Ishikawa (cell line): Measurements from ENCODE around the gene KCNC3.

Experiments used
- CEBPB ChIP-seq: IDR thresholded peaks from 2 replicates; pipeline ENCODE4 v1.6.1; 2012
- CREB1 ChIP-seq: IDR thresholded peaks from 2 replicates; pipeline ENCODE4 v1.6.1; 2012; ENCODE audit warnings: low read depth
- EGR1 ChIP-seq: IDR thresholded peaks from 2 replicates; pipeline ENCODE4 v1.6.1; 2012
- EP300 ChIP-seq: IDR thresholded peaks from 2 replicates; pipeline ENCODE4 v1.6.1; 2012; ENCODE audit warnings: borderline replicate concordance
- FOXM1 ChIP-seq: IDR thresholded peaks from 2 replicates; pipeline ENCODE4 v1.6.1; 2012; ENCODE audit warnings: low read depth, borderline replicate concordance
- NFIC ChIP-seq: IDR thresholded peaks from 2 replicates; pipeline ENCODE4 v1.6.1; 2012
- RAD21 ChIP-seq: IDR thresholded peaks from 2 replicates; pipeline ENCODE4 v1.6.1; 2012; ENCODE audit warnings: low read depth
- REST ChIP-seq: IDR thresholded peaks from 2 replicates; pipeline ENCODE4 v1.6.1; 2012; ENCODE audit warnings: low read depth, mild to moderate bottlenecking
- TAF1 ChIP-seq: IDR thresholded peaks from 2 replicates; pipeline ENCODE4 v1.6.1; 2012; ENCODE audit warnings: low read depth, mild to moderate bottlenecking
- TCF12 ChIP-seq: IDR thresholded peaks from 2 replicates; pipeline ENCODE4 v1.6.1; 2012; ENCODE audit warnings: low read depth
- TEAD4 ChIP-seq: IDR thresholded peaks from 2 replicates; pipeline ENCODE4 v1.6.1; 2012
- USF1 ChIP-seq: IDR thresholded peaks from 2 replicates; pipeline ENCODE4 v1.6.1; 2012
- YY1 ChIP-seq: IDR thresholded peaks from 2 replicates; pipeline ENCODE4 v1.6.1; 2012; ENCODE audit warnings: low read depth
- ZBTB7A ChIP-seq: IDR thresholded peaks from 2 replicates; pipeline ENCODE4 v1.6.1; 2012; ENCODE audit warnings: low read depth
- TF ChIP-seq, protein P1 (sequence below): IDR thresholded peaks from 2 replicates; pipeline ENCODE4 v1.6.1; 2012

KCNC3 gene

GRCh38 chr19:50330365-50331078, 1.3 kb upstream of the KCNC3 start:
- TF ChIP-seq ZBTB7A (peak; percentile 87), YY1 (no peak), EGR1 (no peak)

DNA sequence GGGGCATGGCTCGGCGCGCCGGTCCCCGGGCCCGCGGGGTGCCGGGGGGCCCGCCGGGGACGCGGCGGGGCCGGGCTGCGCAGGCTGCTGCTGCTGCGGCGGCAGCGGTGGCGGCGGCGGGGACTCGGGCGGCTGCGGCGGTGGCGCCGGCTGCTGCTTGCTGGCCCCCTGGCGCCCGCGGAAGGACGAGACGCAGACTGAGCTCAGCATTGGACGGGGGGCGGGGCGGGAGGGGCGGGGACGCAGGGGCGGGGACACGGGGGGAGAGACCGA, 368 bp downstream of the KCNC3 start:
- no peak for TF ChIP-seq YY1
- TF ChIP-seq TAF1, result peak; percentile 39; the same call in 1 of the 2 replicates

- TF ChIP-seq NFIC, result no peak
- TF ChIP-seq, protein P1, sequence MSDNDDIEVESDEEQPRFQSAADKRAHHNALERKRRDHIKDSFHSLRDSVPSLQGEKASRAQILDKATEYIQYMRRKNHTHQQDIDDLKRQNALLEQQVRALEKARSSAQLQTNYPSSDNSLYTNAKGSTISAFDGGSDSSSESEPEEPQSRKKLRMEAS, result peak; percentile 81; the same call in 1 of the 2 replicates
Observed at GRCh38 chr19:50328224-50328872, 829 bp downstream of the KCNC3 start.

DNA sequence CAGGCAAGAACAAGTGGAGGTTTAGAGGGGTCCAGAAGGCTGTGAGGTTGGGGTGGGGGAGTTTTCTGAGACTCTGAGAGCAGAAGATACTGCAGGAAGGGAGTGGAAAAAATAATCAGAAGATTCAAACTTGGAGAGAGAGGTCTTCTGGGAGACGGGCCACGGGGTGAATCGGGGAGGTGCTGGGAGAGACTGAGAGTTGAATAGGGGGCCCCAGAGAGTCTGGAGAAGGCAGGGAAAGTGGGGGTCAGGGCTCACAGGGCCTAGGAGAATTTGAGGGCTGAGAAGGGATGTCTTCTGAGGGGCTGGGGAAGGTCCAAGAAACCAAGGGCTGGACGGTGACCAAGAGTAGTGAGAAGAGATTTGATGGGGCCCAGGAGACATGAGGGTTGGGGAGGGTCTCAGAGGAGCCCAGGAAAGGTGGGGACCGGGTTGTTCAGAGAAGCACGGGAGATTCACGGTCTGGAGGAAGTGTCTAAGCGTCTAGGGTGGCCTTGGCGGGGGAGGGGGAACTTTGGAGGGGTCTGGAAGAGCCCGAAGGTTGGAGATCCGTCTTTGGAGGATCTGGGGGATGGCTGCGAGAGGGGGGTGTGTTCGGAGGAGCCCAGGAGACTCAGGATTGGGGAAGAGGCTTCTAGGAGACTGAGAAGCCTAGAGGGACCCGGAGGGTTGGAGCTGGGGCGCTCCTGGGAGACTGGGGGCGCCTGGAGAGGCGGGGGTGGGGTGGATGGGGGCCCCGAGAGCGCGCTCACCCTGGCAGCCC, 1.5 kb downstream of the KCNC3 start:
- TF ChIP-seq RAD21, result no peak

DNA sequence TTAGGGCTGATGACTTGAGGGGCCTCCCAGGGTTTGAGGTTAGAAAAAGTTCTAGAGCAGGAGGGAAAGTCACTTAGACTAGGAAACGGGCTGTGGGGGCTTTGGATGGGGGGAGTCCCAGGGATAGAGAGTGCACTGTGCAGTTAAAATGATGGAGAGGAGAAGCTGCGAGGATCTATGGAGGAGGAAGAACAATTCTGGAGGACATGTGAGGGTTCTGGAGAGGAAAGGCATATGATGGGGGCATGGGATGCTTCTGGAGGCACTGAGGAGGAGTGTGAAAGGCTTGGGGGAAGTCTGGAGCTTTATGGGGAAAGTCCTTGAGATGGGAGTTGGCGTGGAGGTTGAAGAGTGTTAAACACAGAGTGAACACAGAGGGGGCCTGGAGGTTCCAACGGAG, 2.2 kb downstream of the KCNC3 start:
- TF ChIP-seq RAD21 (no peak), FOXM1 (no peak), USF1 (no peak), CEBPB (no peak), TCF12 (no peak), YY1 (no peak), NFIC (no peak), TAF1 (no peak)
- TF ChIP-seq, protein P1, result no peak

DNA sequence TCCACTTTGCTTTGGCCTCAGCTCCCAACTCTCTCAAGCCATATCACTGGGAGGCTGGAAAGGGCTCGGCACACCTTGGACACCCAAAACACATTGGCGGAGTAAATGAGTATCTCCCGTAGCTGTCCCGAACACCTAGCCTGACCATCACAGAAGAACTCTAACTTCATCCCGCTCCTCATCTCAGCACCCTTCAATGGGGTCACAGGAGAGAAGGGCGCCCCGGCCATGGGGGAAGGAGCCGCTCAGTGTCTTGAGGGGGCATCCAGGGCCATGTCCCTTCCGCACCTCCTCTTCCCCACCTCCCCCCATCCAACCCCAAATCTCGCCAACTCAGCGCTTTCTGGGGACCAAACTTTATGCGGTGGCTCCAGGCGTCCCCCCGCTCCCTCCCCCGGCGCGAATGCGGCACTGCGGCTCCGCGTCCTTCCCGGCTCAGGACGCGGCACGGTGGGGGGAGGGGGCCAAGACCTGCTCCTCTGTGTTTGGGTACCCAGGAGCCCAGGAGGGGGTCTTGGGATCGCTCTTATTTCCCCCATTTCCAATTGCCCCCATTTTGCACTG, 3.0 kb downstream of the KCNC3 start:
- no peak for TF ChIP-seq USF1
- TF ChIP-seq TAF1, result no peak
- TF ChIP-seq CEBPB, result no peak
- no peak for TF ChIP-seq EP300
- TF ChIP-seq EGR1, result no peak
- TF ChIP-seq ZBTB7A, result no peak
- no peak for TF ChIP-seq TCF12
- TF ChIP-seq YY1, result no peak
- TF ChIP-seq RAD21, result no peak
- TF ChIP-seq, protein P1, result no peak
- TF ChIP-seq NFIC, result no peak
- TF ChIP-seq TEAD4, result no peak
- TF ChIP-seq REST, result no peak
- TF ChIP-seq FOXM1, result no peak
- TF ChIP-seq CREB1, result no peak

- TF ChIP-seq EP300 (peak; percentile 17; the same call in 1 of the 2 replicates), NFIC (no peak), REST (peak; percentile 96)
Observed at GRCh38 chr19:50325310-50326100, 3.7 kb downstream of the KCNC3 start.
